ENCODE data around the gene SYT1. TPM values are rescaled to one million over a fixed set of nuclear protein-coding genes. Genes with fewer than 3 reads are reported as not detected.

SYT1 gene
- total RNA-seq, 2 experiments from 2014 or later = not detected

DNA sequence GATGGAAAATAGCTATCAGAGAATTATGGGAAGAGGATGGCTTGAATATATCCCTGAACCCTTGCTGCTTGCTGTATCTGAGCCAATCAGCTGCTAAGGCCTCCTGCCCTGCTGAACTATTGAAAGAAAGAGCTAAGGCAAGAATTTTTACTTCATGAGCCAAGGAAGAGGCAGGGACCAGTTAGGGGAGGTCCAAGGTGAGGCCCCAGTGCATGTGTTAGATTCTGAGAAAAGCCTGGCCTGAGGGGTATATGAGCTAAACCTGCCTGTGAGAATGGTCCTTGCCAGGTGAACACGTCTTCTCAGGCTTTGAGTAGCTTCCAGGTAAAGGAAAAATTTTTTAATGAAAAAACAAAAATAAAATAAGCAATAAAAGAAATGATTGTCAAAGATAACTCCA is 218.0 kb downstream of the SYT1 start:
- intact Hi-C loops (cut with DNase I, micrococcal nuclease) = no loop called here
- H3K4me3 ChIP-seq (ENCODE audit: low read length) = no peak overlapping the region
- no peak overlapping the region for H3K4me3 Mint-ChIP-seq
- ATAC-seq (ENCODE audit: poor library complexity) (no peak), DNase-seq (no peak)
- TF ChIP-seq CTCF (IDR thresholded peaks at IDR 0.05) = no peak
- no peaks in the 10 kb centered on the region for H3K4me1 Mint-ChIP-seq (ENCODE audit: low read depth)
- peaks cover 0 to 4% of the 10 kb centered on the region in 2 experiments for H3K9me3 ChIP-seq (ENCODE audit: control insufficient read depth in 1 of 2, insufficient read depth in 1 of 2, low read length in 2 of 2)
- H3K9me3 Mint-ChIP-seq = peaks cover 3% of the 10 kb centered on the region
- no peak overlapping the region for H3K27ac Mint-ChIP-seq
- H3K27me3 ChIP-seq (ENCODE audit: control insufficient read depth in 1 of 2, insufficient read depth in 2 of 2, low read length in 2 of 2) = no peaks in the 10 kb centered on the region
- ChIA-PET POLR2A (no interaction called here), CTCF (no interaction called here)
- H3K4me1 ChIP-seq (ENCODE audit: insufficient read depth, low read length) = no peaks in the 10 kb centered on the region
- H3K36me3 Mint-ChIP-seq (ENCODE audit: low read depth) = no peaks in the 10 kb centered on the region
- no peaks in the 10 kb centered on the region for H3K27me3 Mint-ChIP-seq
- no peak overlapping the region for H3K27ac ChIP-seq (ENCODE audit: low read depth in 1 of 2, low read length in 2 of 2)
- H3K36me3 ChIP-seq (ENCODE audit: insufficient read depth, low read length) = no peaks in the 10 kb centered on the region

- ChIA-PET CTCF (no interaction called here), POLR2A (no interaction called here)
- no peak for TF ChIP-seq CTCF (IDR thresholded peaks at IDR 0.05)
- H3K27me3 Mint-ChIP-seq = no peaks in the 10 kb centered on the region
- Histone ChIP-seq H3K36me3 (ENCODE audit: insufficient read depth, low read length) (no peaks in the 10 kb centered on the region), H3K27ac (ENCODE audit: low read depth in 1 of 2, low read length in 2 of 2) (no peak overlapping the region), H3K9me3 (ENCODE audit: control insufficient read depth in 1 of 2, insufficient read depth in 1 of 2, low read length in 2 of 2) (peaks cover 0 to 4% of the 10 kb centered on the region in 2 experiments), H3K4me3 (ENCODE audit: low read length) (no peak overlapping the region), H3K27me3 (ENCODE audit: control insufficient read depth in 1 of 2, insufficient read depth in 2 of 2, low read length in 2 of 2) (no peaks in the 10 kb centered on the region), H3K4me1 (ENCODE audit: insufficient read depth, low read length) (no peaks in the 10 kb centered on the region)
- intact Hi-C loops (cut with DNase I, micrococcal nuclease) = no loop called here
- ATAC-seq (ENCODE audit: poor library complexity) (no peak), DNase-seq (no peak)
- H3K4me1 Mint-ChIP-seq (ENCODE audit: low read depth) = no peaks in the 10 kb centered on the region
- peaks cover 3% of the 10 kb centered on the region for H3K9me3 Mint-ChIP-seq
- no peaks in the 10 kb centered on the region for H3K36me3 Mint-ChIP-seq (ENCODE audit: low read depth)
- no peak overlapping the region for H3K4me3 Mint-ChIP-seq
- no peak overlapping the region for H3K27ac Mint-ChIP-seq
These were observed 218.6 kb downstream of the SYT1 start for GRCh38 chr12:79083181-79083580.

GRCh38 chr12:79085106-79085682 is 220.6 kb downstream of the SYT1 start:
- Mint-ChIP-seq H3K4me3 (no peak overlapping the region), H3K36me3 (ENCODE audit: low read depth) (no peaks in the 10 kb centered on the region), H3K27me3 (no peaks in the 10 kb centered on the region), H3K9me3 (peaks cover 6% of the 10 kb centered on the region), H3K4me1 (ENCODE audit: low read depth) (no peaks in the 10 kb centered on the region), H3K27ac (no peak overlapping the region)
- Histone ChIP-seq H3K4me1 (ENCODE audit: insufficient read depth, low read length) (no peaks in the 10 kb centered on the region), H3K9me3 (ENCODE audit: control insufficient read depth in 1 of 2, insufficient read depth in 1 of 2, low read length in 2 of 2) (peaks cover 0 to 4% of the 10 kb centered on the region in 2 experiments), H3K4me3 (ENCODE audit: low read length) (no peak overlapping the region), H3K36me3 (ENCODE audit: insufficient read depth, low read length) (no peaks in the 10 kb centered on the region), H3K27me3 (ENCODE audit: control insufficient read depth in 1 of 2, insufficient read depth in 2 of 2, low read length in 2 of 2) (no peaks in the 10 kb centered on the region), H3K27ac (ENCODE audit: low read depth in 1 of 2, low read length in 2 of 2) (no peak overlapping the region)
- no peak for TF ChIP-seq CTCF (IDR thresholded peaks at IDR 0.05)
- DNase-seq (no peak), ATAC-seq (ENCODE audit: poor library complexity) (no peak)
- ChIA-PET POLR2A (no interaction called here), CTCF (no interaction called here)
- intact Hi-C loops (cut with DNase I, micrococcal nuclease) = no loop called here
